ENCODE results near the gene FRMD4A. TPM values are rescaled to one million over a fixed set of nuclear protein-coding genes. Genes with fewer than 3 reads are reported as not detected.

FRMD4A gene
- total and polyA plus RNA-seq, 2 experiments from 2014 or later = 5.4 to 10.3 TPM

GRCh38 chr10:14278533-14278932 lies 52.2 kb downstream of the FRMD4A start:
- Histone ChIP-seq H3K36me3 (replicated peaks; ENCODE audit: insufficient read depth, low read depth) (no peaks in the 10 kb centered on the region), H3K4me2 (no peak overlapping the region), H3K4me1 (ENCODE audit: insufficient read depth) (no peaks in the 10 kb centered on the region), H3K79me2 (no peaks in the 10 kb centered on the region), H3K27ac (no peak overlapping the region), H4K20me1 (ENCODE audit: insufficient read depth, poor library complexity, severe bottlenecking) (no peaks in the 10 kb centered on the region), H3K9me2 (replicated peaks; ENCODE audit: insufficient read depth) (no peaks in the 10 kb centered on the region), H2AFZ (no peak overlapping the region), H3K9me3 (ENCODE audit: low read depth) (no peaks in the 10 kb centered on the region), H3K4me3 (no peak overlapping the region), H3K27me3 (peaks cover 4% of the 10 kb centered on the region)
- TF ChIP-seq EZH2phosphoT487 (IDR thresholded peaks at IDR 0.05; ENCODE audit: low read depth, severe bottlenecking, unreplicated experiment) = no peak
- no peak for TF ChIP-seq EZH2 (IDR thresholded peaks at IDR 0.05; ENCODE audit: borderline replicate concordance)
- no peak for TF ChIP-seq CTCF (IDR thresholded peaks at IDR 0.05; ENCODE audit: poor library complexity)
- DNase-seq (ENCODE audit: low spot score) = no peak
- WGBS (ENCODE audit: low lambda C conversion rate, missing lambda C conversion rate) = 88% methylated on average over 8 of the region's 8 CpGs

GRCh38 chr10:14276210-14276609 lies 54.5 kb downstream of the FRMD4A start:
- H3K9me3 ChIP-seq (ENCODE audit: low read depth) = no peaks in the 10 kb centered on the region
- 88% methylated on average over 4 of the region's 4 CpGs for WGBS (ENCODE audit: low lambda C conversion rate, missing lambda C conversion rate)
- H3K27ac ChIP-seq = no peak overlapping the region
- H3K9me2 ChIP-seq (replicated peaks; ENCODE audit: insufficient read depth) = no peaks in the 10 kb centered on the region
- H3K79me2 ChIP-seq = no peaks in the 10 kb centered on the region
- H3K4me3 ChIP-seq = no peak overlapping the region
- no peak for DNase-seq (ENCODE audit: low spot score)
- no peaks in the 10 kb centered on the region for H3K4me1 ChIP-seq (ENCODE audit: insufficient read depth)
- TF ChIP-seq CTCF (IDR thresholded peaks at IDR 0.05; ENCODE audit: poor library complexity) (no peak), EZH2phosphoT487 (IDR thresholded peaks at IDR 0.05; ENCODE audit: low read depth, severe bottlenecking, unreplicated experiment) (no peak), EZH2 (IDR thresholded peaks at IDR 0.05; ENCODE audit: borderline replicate concordance) (no peak)
- H3K36me3 ChIP-seq (replicated peaks; ENCODE audit: insufficient read depth, low read depth) = no peaks in the 10 kb centered on the region
- H3K27me3 ChIP-seq = no peaks in the 10 kb centered on the region
- no peaks in the 10 kb centered on the region for H4K20me1 ChIP-seq (ENCODE audit: insufficient read depth, poor library complexity, severe bottlenecking)
- H3K4me2 ChIP-seq = no peak overlapping the region
- H2AFZ ChIP-seq = no peak overlapping the region

GRCh38 chr10:14271621-14272020 lies 59.1 kb downstream of the FRMD4A start:
- DNase-seq (ENCODE audit: low spot score) = no peak
- Histone ChIP-seq H3K27me3 (no peaks in the 10 kb centered on the region), H3K27ac (no peak overlapping the region), H3K79me2 (no peaks in the 10 kb centered on the region), H3K4me3 (no peak overlapping the region), H3K36me3 (replicated peaks; ENCODE audit: insufficient read depth, low read depth) (no peaks in the 10 kb centered on the region), H3K9me3 (ENCODE audit: low read depth) (no peaks in the 10 kb centered on the region), H3K4me2 (no peak overlapping the region), H4K20me1 (ENCODE audit: insufficient read depth, poor library complexity, severe bottlenecking) (no peaks in the 10 kb centered on the region), H2AFZ (no peak overlapping the region), H3K4me1 (ENCODE audit: insufficient read depth) (no peaks in the 10 kb centered on the region), H3K9me2 (replicated peaks; ENCODE audit: insufficient read depth) (no peaks in the 10 kb centered on the region)
- 91% methylated on average over 3 of the region's 3 CpGs for WGBS (ENCODE audit: low lambda C conversion rate, missing lambda C conversion rate)
- no peak for TF ChIP-seq EZH2phosphoT487 (IDR thresholded peaks at IDR 0.05; ENCODE audit: low read depth, severe bottlenecking, unreplicated experiment)

GRCh38 chr10:14270370-14270769 lies 60.4 kb downstream of the FRMD4A start:
- H3K27ac ChIP-seq = no peak overlapping the region
- H3K27me3 ChIP-seq = no peaks in the 10 kb centered on the region
- DNase-seq (ENCODE audit: low spot score) = no peak
- H3K79me2 ChIP-seq = no peaks in the 10 kb centered on the region
- WGBS (ENCODE audit: low lambda C conversion rate, missing lambda C conversion rate) = 90% methylated on average over 3 of the region's 3 CpGs
- H2AFZ ChIP-seq = no peak overlapping the region
- H3K9me2 ChIP-seq (replicated peaks; ENCODE audit: insufficient read depth) = no peaks in the 10 kb centered on the region
- no peak overlapping the region for H3K4me2 ChIP-seq
- TF ChIP-seq EZH2phosphoT487 (IDR thresholded peaks at IDR 0.05; ENCODE audit: low read depth, severe bottlenecking, unreplicated experiment) (no peak), EZH2 (IDR thresholded peaks at IDR 0.05; ENCODE audit: borderline replicate concordance) (no peak), CTCF (IDR thresholded peaks at IDR 0.05; ENCODE audit: poor library complexity) (no peak)
- H3K4me1 ChIP-seq (ENCODE audit: insufficient read depth) = no peaks in the 10 kb centered on the region
- H3K36me3 ChIP-seq (replicated peaks; ENCODE audit: insufficient read depth, low read depth) = no peaks in the 10 kb centered on the region
- no peak overlapping the region for H3K4me3 ChIP-seq
- H4K20me1 ChIP-seq (ENCODE audit: insufficient read depth, poor library complexity, severe bottlenecking) = no peaks in the 10 kb centered on the region
- H3K9me3 ChIP-seq (ENCODE audit: low read depth) = no peaks in the 10 kb centered on the region

All from hepatocyte (in vitro differentiated cells).